ENCODE data around the gene BMF. TPM values are rescaled to one million over a fixed set of nuclear protein-coding genes. Genes with fewer than 3 reads are reported as not detected.
A peak's percentile ranks its signal among the peaks of the same experiment; 100 is the strongest.

The BMF gene
- total and polyA plus RNA-seq, 4 donors, result 0.63 to 10.2 (median 4.0) TPM

- H3K4me3 ChIP-seq (ENCODE audit: low read depth in 1 of 3, low read length in 3 of 3), result no peak overlapping the region
- peak overlapping the region in 1 of 2 donors; percentile 81 for H3K27ac ChIP-seq (ENCODE audit: low read depth in 1 of 2, low read length in 2 of 2)
- H3K27me3 ChIP-seq (ENCODE audit: control insufficient read depth in 4 of 4, insufficient read depth in 4 of 4, low read length in 3 of 4), result no peaks in the 10 kb centered on the region
- H3K9ac ChIP-seq (ENCODE audit: low read depth in 1 of 2, low read length in 2 of 2), result no peak overlapping the region
- no peaks in the 10 kb centered on the region for H3K9me3 ChIP-seq (ENCODE audit: control insufficient read depth in 4 of 4, low read length in 3 of 4)
- H3K36me3 ChIP-seq (ENCODE audit: control insufficient read depth in 4 of 4, insufficient read depth in 3 of 4, low read depth in 1 of 4, low read length in 3 of 4), result no peaks in the 10 kb centered on the region
- TF ChIP-seq REST (IDR thresholded peaks at IDR 0.05) (no peak), RXRA (IDR thresholded peaks at IDR 0.05) (no peak)
- H3K4me1 ChIP-seq (ENCODE audit: control insufficient read depth in 4 of 4, insufficient read depth in 4 of 4, low read length in 3 of 4), result peaks cover 37 to 62% (median 49%) of the 10 kb centered on the region in 4 donors
- WGBS, result 82% methylated on average over 10 of the region's 10 CpGs
- no peak for DNase-seq (ENCODE audit: low spot score)
Measured at GRCh38 chr15:40097096-40097967, 11.3 kb downstream of the BMF start.

- DNase-seq (ENCODE audit: low spot score), result no peak
- H3K27ac ChIP-seq (ENCODE audit: low read depth in 1 of 2, low read length in 2 of 2), result no peak overlapping the region
- H3K4me3 ChIP-seq (ENCODE audit: low read depth in 1 of 3, low read length in 3 of 3), result no peak overlapping the region
- H3K4me1 ChIP-seq (ENCODE audit: control insufficient read depth in 4 of 4, insufficient read depth in 4 of 4, low read length in 3 of 4), result peaks cover 39 to 63% (median 49%) of the 10 kb centered on the region in 4 donors
- no peaks in the 10 kb centered on the region for H3K27me3 ChIP-seq (ENCODE audit: control insufficient read depth in 4 of 4, insufficient read depth in 4 of 4, low read length in 3 of 4)
- H3K9ac ChIP-seq (ENCODE audit: low read depth in 1 of 2, low read length in 2 of 2), result no peak overlapping the region
- 89% methylated on average over 8 of the region's 8 CpGs for WGBS
- H3K36me3 ChIP-seq (ENCODE audit: control insufficient read depth in 4 of 4, insufficient read depth in 3 of 4, low read depth in 1 of 4, low read length in 3 of 4), result no peaks in the 10 kb centered on the region
- no peaks in the 10 kb centered on the region for H3K9me3 ChIP-seq (ENCODE audit: control insufficient read depth in 4 of 4, low read length in 3 of 4)
- TF ChIP-seq EGR1 (IDR thresholded peaks at IDR 0.05; ENCODE audit: low read depth in 2 of 2) (no peak), TAF1 (conservative IDR thresholded peaks at IDR 0.05) (no peak), FOXA2 (IDR thresholded peaks at IDR 0.05) (no peak), HNF4G (IDR thresholded peaks at IDR 0.05) (no peak), HNF4A (conservative IDR thresholded peaks at IDR 0.05) (no peak)
Measured at GRCh38 chr15:40096094-40096891, 12.4 kb downstream of the BMF start.

GRCh38 chr15:40095371-40096093, 13.1 kb downstream of the BMF start:
- Histone ChIP-seq H3K4me3 (ENCODE audit: low read depth in 1 of 3, low read length in 3 of 3) (no peak overlapping the region), H3K4me1 (ENCODE audit: control insufficient read depth in 4 of 4, insufficient read depth in 4 of 4, low read length in 3 of 4) (peaks cover 31 to 55% (median 43%) of the 10 kb centered on the region in 4 donors), H3K27ac (ENCODE audit: low read depth in 1 of 2, low read length in 2 of 2) (no peak overlapping the region), H3K9me3 (ENCODE audit: control insufficient read depth in 4 of 4, low read length in 3 of 4) (no peaks in the 10 kb centered on the region), H3K27me3 (ENCODE audit: control insufficient read depth in 4 of 4, insufficient read depth in 4 of 4, low read length in 3 of 4) (no peaks in the 10 kb centered on the region), H3K36me3 (ENCODE audit: control insufficient read depth in 4 of 4, insufficient read depth in 3 of 4, low read depth in 1 of 4, low read length in 3 of 4) (no peaks in the 10 kb centered on the region), H3K9ac (ENCODE audit: low read depth in 1 of 2, low read length in 2 of 2) (no peak overlapping the region)
- TF ChIP-seq RAD21 (IDR thresholded peaks at IDR 0.05) (no peak), HNF4G (IDR thresholded peaks at IDR 0.05) (no peak), NR2F2 (IDR thresholded peaks at IDR 0.05) (no peak), ZBTB33 (IDR thresholded peaks at IDR 0.05) (no peak), FOXA1 (IDR thresholded peaks at IDR 0.05) (no peak), SP1 (IDR thresholded peaks at IDR 0.05) (no peak), GABPA (IDR thresholded peaks at IDR 0.05 in 1 of 2, conservative IDR thresholded peaks at IDR 0.05 in 1 of 2) (no peak), YY1 (IDR thresholded peaks at IDR 0.05) (no peak), CTCF (IDR thresholded peaks at IDR 0.05; ENCODE audit: low read depth, low read length, missing input control) (no peak), HNF4A (conservative IDR thresholded peaks at IDR 0.05) (no peak), EGR1 (IDR thresholded peaks at IDR 0.05; ENCODE audit: low read depth in 2 of 2) (no peak), JUND (IDR thresholded peaks at IDR 0.05) (no peak), RXRA (IDR thresholded peaks at IDR 0.05) (no peak), FOXA2 (IDR thresholded peaks at IDR 0.05) (no peak)
- 71% methylated on average over 9 of the region's 9 CpGs for WGBS
- DNase-seq (ENCODE audit: low spot score), result no peak
